Measurements from ENCODE around the gene MMS19.
A peak's percentile ranks its signal among the peaks of the same experiment; 100 is the strongest.

MMS19 gene

GRCh38 chr10:97416565-97416964 lies 81.7 kb downstream of the MMS19 start:
- no peak overlapping the region for H3K27ac ChIP-seq (ENCODE audit: poor library complexity, severe bottlenecking)
- no peaks in the 10 kb centered on the region for H3K9me3 ChIP-seq (ENCODE audit: severe bottlenecking)
- no peaks in the 10 kb centered on the region for H3K36me3 ChIP-seq (ENCODE audit: low read depth)
- DNase-seq (ENCODE audit: low spot score) (no peak), ATAC-seq (ENCODE audit: low read depth) (no peak)
- no peak overlapping the region for H3K4me3 ChIP-seq (ENCODE audit: severe bottlenecking)
- peaks cover 21% of the 10 kb centered on the region for H3K4me1 ChIP-seq (ENCODE audit: insufficient read depth, poor library complexity, severe bottlenecking)
- no peaks in the 10 kb centered on the region for H3K27me3 ChIP-seq (ENCODE audit: insufficient read depth, poor library complexity, severe bottlenecking)
- no peak for TF ChIP-seq CTCF (IDR thresholded peaks at IDR 0.05; ENCODE audit: poor library complexity, severe bottlenecking)

GRCh38 chr10:97412891-97413304 lies 85.3 kb downstream of the MMS19 start:
- Histone ChIP-seq H3K4me1 (ENCODE audit: insufficient read depth, poor library complexity, severe bottlenecking) (peaks cover 32% of the 10 kb centered on the region), H3K4me3 (ENCODE audit: severe bottlenecking) (no peak overlapping the region), H3K36me3 (ENCODE audit: low read depth) (no peaks in the 10 kb centered on the region), H3K27ac (ENCODE audit: poor library complexity, severe bottlenecking) (peak overlapping the region; percentile 85), H3K27me3 (ENCODE audit: insufficient read depth, poor library complexity, severe bottlenecking) (no peaks in the 10 kb centered on the region), H3K9me3 (ENCODE audit: severe bottlenecking) (no peaks in the 10 kb centered on the region)
- no peak for TF ChIP-seq CTCF (IDR thresholded peaks at IDR 0.05; ENCODE audit: poor library complexity, severe bottlenecking)
- peak; percentile 97 for ATAC-seq (ENCODE audit: low read depth)
- peak; percentile 85 for DNase-seq (ENCODE audit: low spot score)

- ATAC-seq (ENCODE audit: low read depth) (no peak), DNase-seq (ENCODE audit: low spot score) (no peak)
- H3K4me3 ChIP-seq (ENCODE audit: severe bottlenecking) = no peak overlapping the region
- peak overlapping the region; percentile 85 for H3K27ac ChIP-seq (ENCODE audit: poor library complexity, severe bottlenecking)
- peaks cover 39% of the 10 kb centered on the region for H3K4me1 ChIP-seq (ENCODE audit: insufficient read depth, poor library complexity, severe bottlenecking)
- H3K9me3 ChIP-seq (ENCODE audit: severe bottlenecking) = no peaks in the 10 kb centered on the region
- TF ChIP-seq CTCF (IDR thresholded peaks at IDR 0.05; ENCODE audit: poor library complexity, severe bottlenecking) = no peak
- no peaks in the 10 kb centered on the region for H3K27me3 ChIP-seq (ENCODE audit: insufficient read depth, poor library complexity, severe bottlenecking)
- no peaks in the 10 kb centered on the region for H3K36me3 ChIP-seq (ENCODE audit: low read depth)
Measured at GRCh38 chr10:97411406-97411805, 86.8 kb downstream of the MMS19 start.

- no peak for DNase-seq (ENCODE audit: low spot score)
- Histone ChIP-seq H3K4me1 (ENCODE audit: insufficient read depth, poor library complexity, severe bottlenecking) (peaks cover 39% of the 10 kb centered on the region), H3K9me3 (ENCODE audit: severe bottlenecking) (no peaks in the 10 kb centered on the region), H3K36me3 (ENCODE audit: low read depth) (no peaks in the 10 kb centered on the region), H3K27me3 (ENCODE audit: insufficient read depth, poor library complexity, severe bottlenecking) (no peaks in the 10 kb centered on the region), H3K4me3 (ENCODE audit: severe bottlenecking) (no peak overlapping the region), H3K27ac (ENCODE audit: poor library complexity, severe bottlenecking) (peak overlapping the region; percentile 46)
- no peak for TF ChIP-seq CTCF (IDR thresholded peaks at IDR 0.05; ENCODE audit: poor library complexity, severe bottlenecking)
- no peak for ATAC-seq (ENCODE audit: low read depth)
Measured at GRCh38 chr10:97408496-97408992, 89.7 kb downstream of the MMS19 start.
